SK-N-SH (cell line): ENCODE measurements around the gene RNF4. TPM values are rescaled to one million over a fixed set of nuclear protein-coding genes. Genes with fewer than 3 reads are reported as not detected.
"Not testable (repeated sequence)": the region's sequence is repeated elsewhere in the genome, so short reads cannot be mapped to it uniquely, and the experiment has no call there.

ENCODE experiments used
- CTCF ChIA-PET: fragments of 300-600, 350-600 bp; formaldehyde crosslinking; extraction: SDS; loops from one replicate; lab custom pipeline; 2021; lab: Yijun Ruan, JAX
- POLR2A ChIA-PET: fragments of 350-600 bp; sonication (Branson Sonifier 250); formaldehyde crosslinking; extraction: SDS; loops from one replicate; lab custom pipeline; 2020; ENCODE audit warnings: antibody characterized with exemption, inconsistent platforms; lab: Yijun Ruan, JAX
- DNase-seq: peaks from one replicate; pipeline ENCODE4 v3.0.0; 2012
- H2AFZ ChIP-seq: fragments of 200-600 bp; sonication (generic); 2 replicates; pipeline ENCODE4 v1.8.1; 2016; ENCODE audit warnings: antibody characterized with exemption, mild to moderate bottlenecking, low read depth
- H3F3A ChIP-seq: fragments of 200-600 bp; sonication (generic); replicated peaks from 2 replicates; pipeline ENCODE3; 2016; ENCODE audit warnings: antibody characterized with exemption, mild to moderate bottlenecking; ENCODE audit not compliant: insufficient read depth
- H3K27ac ChIP-seq, 2 experiments: fragments of 200-500 bp in 1 of 2; fragments of 200-600 bp in 1 of 2; sonication (Bioruptor generic) in 1 of 2; sonication (generic), shearing (Covaris generic) in 1 of 2; 2 replicates each; pipeline versions ENCODE4 v1.5.1 to v1.6.1; 2014 to 2016; ENCODE audit warnings: low read depth in 2 of 2, inconsistent platforms in 1 of 2, low read length in 1 of 2, mild to moderate bottlenecking in 1 of 2, mixed read lengths in 1 of 2
- H3K27me3 ChIP-seq: fragments of 200-600 bp; sonication (generic), shearing (Covaris generic); 2 replicates; pipeline ENCODE4 v1.6.1; 2016; ENCODE audit warnings: mixed run types; ENCODE audit not compliant: insufficient read depth
- H3K36me3 ChIP-seq, 2 experiments: fragments of 200-500 bp in 1 of 2; fragments of 200-600 bp in 1 of 2; sonication (Bioruptor generic) in 1 of 2; sonication (generic) in 1 of 2; replicated peaks in 1 of 2; 2 replicates each; pipeline versions ENCODE3 to v1.5.1; 2014 to 2016; ENCODE audit warnings: low read length in 1 of 2, mild to moderate bottlenecking in 1 of 2; ENCODE audit not compliant: insufficient read depth in 2 of 2, control insufficient read depth in 1 of 2
- H3K4me1 ChIP-seq, 2 experiments: fragments of 200-500 bp in 1 of 2; fragments of 200-600 bp in 1 of 2; sonication (Bioruptor generic) in 1 of 2; sonication (generic), shearing (Covaris generic) in 1 of 2; 2 replicates each; pipeline versions ENCODE4 v1.5.1 to v1.6.1; 2014 to 2016; ENCODE audit warnings: low read depth in 1 of 2, low read length in 1 of 2, mixed run types in 1 of 2; ENCODE audit not compliant: insufficient read depth in 2 of 2, control insufficient read depth in 1 of 2
- H3K4me2 ChIP-seq: fragments of 200-600 bp; sonication (generic), shearing (Covaris generic); 2 replicates; pipeline ENCODE4 v1.6.1; 2017; ENCODE audit warnings: mixed run types
- H3K4me3 ChIP-seq, 2 experiments: fragments of 200-500 bp in 1 of 2; fragments of 200-600 bp in 1 of 2; sonication (Bioruptor generic) in 1 of 2; sonication (generic), shearing (Covaris generic) in 1 of 2; 2 replicates each; pipeline versions ENCODE4 v1.5.1 to v1.8.1; 2014 to 2016; ENCODE audit warnings: low read depth in 2 of 2, inconsistent platforms in 1 of 2, low read length in 1 of 2, mild to moderate bottlenecking in 1 of 2, mixed read lengths in 1 of 2, moderate library complexity in 1 of 2
- H3K79me2 ChIP-seq: fragments of 200-600 bp; sonication (generic); 2 replicates; pipeline ENCODE4 v1.8.1; 2017; ENCODE audit warnings: mild to moderate bottlenecking; ENCODE audit not compliant: insufficient read depth
- H3K9ac ChIP-seq: fragments of 200-600 bp; sonication (generic); 2 replicates; pipeline ENCODE4 v1.6.1; 2017; ENCODE audit warnings: mixed run types
- H3K9me2 ChIP-seq: fragments of 200-600 bp; sonication (generic); 2 replicates; pipeline ENCODE4 v1.6.1; 2017; ENCODE audit warnings: mixed run types
- H3K9me3 ChIP-seq: fragments of 200-600 bp; sonication (generic); 2 replicates; pipeline ENCODE4 v1.6.1; 2017; ENCODE audit warnings: mixed run types, mild to moderate bottlenecking, moderate library complexity
- H4K20me1 ChIP-seq: fragments of 200-600 bp; sonication (generic); 2 replicates; pipeline ENCODE4 v1.6.1; 2017; ENCODE audit warnings: mild to moderate bottlenecking, mixed run types; ENCODE audit not compliant: insufficient read depth
- CHD2 ChIP-seq: fragments of 150-350 bp; IDR thresholded peaks from 2 replicates; pipeline ENCODE4 v1.6.1; 2018; ENCODE audit warnings: low read length; ENCODE audit not compliant: partially characterized antibody
- CTCF ChIP-seq: fragments of 200-600 bp; sonication (generic); IDR thresholded peaks from 2 replicates; pipeline ENCODE4 v1.6.1; 2017; ENCODE audit warnings: antibody characterized with exemption, mild to moderate bottlenecking, moderate library complexity
- FOSL2 ChIP-seq: IDR thresholded peaks from 2 replicates; pipeline ENCODE4 v1.4.0; 2012; ENCODE audit warnings: low read depth, mild to moderate bottlenecking, moderate library complexity, borderline replicate concordance
- GATA2 ChIP-seq: sonication (generic); formaldehyde crosslinking; IDR thresholded peaks from 2 replicates; pipeline ENCODE4 v1.5.0; 2020; ENCODE audit warnings: mild to moderate bottlenecking, missing genetic modification reagents
- MXI1 ChIP-seq: IDR thresholded peaks from 2 replicates; pipeline ENCODE4 v1.6.1; 2012; ENCODE audit warnings: mild to moderate bottlenecking, low read depth, low read length, improper control_type of control experiment
- POLR2AphosphoS5 ChIP-seq: IDR thresholded peaks from 2 replicates; pipeline ENCODE4 v1.6.1; 2012; ENCODE audit warnings: low read depth, low read length
- RCOR1 ChIP-seq: fragments of 150-350 bp; IDR thresholded peaks from 2 replicates; pipeline ENCODE4 v1.6.1; 2017; ENCODE audit warnings: antibody characterized with exemption, low read length
- REST ChIP-seq: IDR thresholded peaks from 2 replicates; pipeline ENCODE4 v1.6.1; 2012; ENCODE audit warnings: mild to moderate bottlenecking, low read depth, low read length, moderate library complexity
- SIN3A ChIP-seq: IDR thresholded peaks from 2 replicates; pipeline ENCODE4 v1.6.1; 2012; ENCODE audit warnings: low read depth, mild to moderate bottlenecking, low read length, moderate library complexity, borderline replicate concordance
- SMC3 ChIP-seq: IDR thresholded peaks from 2 replicates; pipeline ENCODE4 v1.6.1; 2012; ENCODE audit warnings: low read depth, low read length, improper control_type of control experiment
- USF1 ChIP-seq: IDR thresholded peaks from 2 replicates; pipeline ENCODE4 v1.4.0; 2012; ENCODE audit warnings: low read depth, borderline replicate concordance
- USF2 ChIP-seq: fragments of 150-350 bp; IDR thresholded peaks from 2 replicates; pipeline ENCODE4 v1.6.1; 2017; ENCODE audit warnings: antibody characterized with exemption, low read length, low read depth, borderline replicate concordance
- ZBTB33 ChIP-seq: IDR thresholded peaks from 2 replicates; pipeline ENCODE4 v1.4.0; 2012; ENCODE audit warnings: low read depth, borderline replicate concordance
- WGBS: methylation state at CpG from one replicate; pipeline ENCODE4 v1.1.6; 2017; ENCODE audit warnings: low lambda C conversion rate; 5-methylcytosine and 5-hydroxymethylcytosine counted together
- polyA plus RNA-seq, 3 experiments: library from polyadenylated mRNA; depleted of rRNA; stranded (reverse); fragments of >200 nt; gene quantifications; 2 replicates each; pipeline ENCODE4 v1.2.3, GENCODE V29; 2012

Gene RNF4
- polyA plus RNA-seq, 1 of the 3 experiments (the other 2 are of a cell fraction), result 60.7 TPM

GRCh38 chr4:2546286-2546823 lies 77.4 kb downstream of the RNF4 start:
- no peak overlapping the region for H3K27ac ChIP-seq
- DNase-seq, result no peak
- H3K79me2 ChIP-seq, result peaks cover 100% of the 10 kb centered on the region
- no peak overlapping the region for H3K4me2 ChIP-seq
- H2AFZ ChIP-seq, result no peak overlapping the region
- no peaks in the 10 kb centered on the region for H3K4me1 ChIP-seq
- no peaks in the 10 kb centered on the region for H3K27me3 ChIP-seq
- H3K9ac ChIP-seq, result no peak overlapping the region
- H3K9me3 ChIP-seq, result no peaks in the 10 kb centered on the region
- peaks cover 96% of the 10 kb centered on the region for H4K20me1 ChIP-seq
- H3F3A ChIP-seq, result peaks cover 2% of the 10 kb centered on the region
- ChIA-PET CTCF (interaction anchor here (0.7 kb wide), 1 partner anchor 56 kb away, joined by 3 read pairs; no protein-coding TSS in a partner anchor), POLR2A (no interaction called here)
- no peak for TF ChIP-seq USF1
- TF ChIP-seq SIN3A, result no peak
- no peak for TF ChIP-seq USF2
- no peak for TF ChIP-seq GATA2 (CRISPR knock-in tag)
- TF ChIP-seq REST, result no peak
- no peak for TF ChIP-seq CHD2
- no peak for TF ChIP-seq SMC3
- TF ChIP-seq ZBTB33, result no peak
- no peak for TF ChIP-seq RCOR1
- TF ChIP-seq FOSL2, result no peak
- TF ChIP-seq MXI1, result no peak
- TF ChIP-seq CTCF, result no peak
- TF ChIP-seq POLR2AphosphoS5, result no peak
- no peaks in the 10 kb centered on the region for H3K9me2 ChIP-seq
- no peak overlapping the region for H3K4me3 ChIP-seq
- H3K36me3 ChIP-seq, result no peaks in the 10 kb centered on the region

GRCh38 chr4:2546961-2547691 lies 78.2 kb downstream of the RNF4 start:
- H2AFZ ChIP-seq, H3F3A ChIP-seq, H3K36me3 ChIP-seq, CTCF ChIA-PET, H3K9ac ChIP-seq, POLR2A ChIA-PET, H3K4me2 ChIP-seq, H3K27ac ChIP-seq, H3K4me1 ChIP-seq, H3K9me3 ChIP-seq, DNase-seq, H3K9me2 ChIP-seq, H3K27me3 ChIP-seq, H3K4me3 ChIP-seq: not testable (repeated sequence)
- Histone ChIP-seq H4K20me1 (peaks cover 96% of the 10 kb centered on the region), H3K79me2 (peaks cover 100% of the 10 kb centered on the region)
- WGBS, result 96% methylated on average over 16 of the region's 16 CpGs
